DND-41 (cell line): Measurements from ENCODE around the gene ELMOD3.

Experiments used
- ATAC-seq: fragments of 200-7000 bp; cut with Tn5 transposase; 3 replicates; pipeline ENCODE4 v1.9.1; 2021; ENCODE audit warnings: low read depth; ENCODE audit not compliant: insufficient read depth
- DNase-seq: peaks from one replicate; pipeline ENCODE4 v3.0.0-alpha.2; 2020
- H2AFZ ChIP-seq: 2 replicates; pipeline ENCODE4 v1.6.0; 2012; ENCODE audit warnings: low read depth, low read length
- H3K27ac ChIP-seq: 2 replicates; pipeline ENCODE4 v1.5.1; 2012; ENCODE audit warnings: low read length, inconsistent platforms
- H3K27me3 ChIP-seq: fragments of 200-600 bp; sonication (generic); 2 replicates; pipeline ENCODE4 v1.6.0; 2012; ENCODE audit warnings: low read length, mild to moderate bottlenecking, inconsistent platforms; ENCODE audit not compliant: insufficient read depth, poor library complexity
- H3K36me3 ChIP-seq: 2 replicates; pipeline ENCODE4 v1.5.1; 2012; ENCODE audit warnings: low read length, inconsistent platforms; ENCODE audit not compliant: insufficient read depth
- H3K4me1 ChIP-seq: 2 replicates; pipeline ENCODE4 v1.5.1; 2012; ENCODE audit warnings: mild to moderate bottlenecking, low read length; ENCODE audit not compliant: insufficient read depth
- H3K4me2 ChIP-seq: 2 replicates; pipeline ENCODE4 v1.6.0; 2012; ENCODE audit warnings: mild to moderate bottlenecking, moderate library complexity, low read length, inconsistent platforms; ENCODE audit not compliant: insufficient read depth
- H3K4me3 ChIP-seq, 2 experiments: fragments of 200-600 bp in 1 of 2; shearing (Covaris generic) in 1 of 2; 2 replicates each; pipeline ENCODE4 v1.5.1; 2012 to 2016; ENCODE audit warnings: inconsistent platforms in 2 of 2, low read length in 2 of 2, mild to moderate bottlenecking in 2 of 2, low read depth in 1 of 2, moderate library complexity in 1 of 2
- H3K79me2 ChIP-seq: 2 replicates; pipeline ENCODE4 v1.6.0; 2012; ENCODE audit warnings: low read length, inconsistent platforms; ENCODE audit not compliant: insufficient read depth
- H3K9ac ChIP-seq: 2 replicates; pipeline ENCODE4 v1.6.0; 2012; ENCODE audit warnings: low read depth, mild to moderate bottlenecking, inconsistent platforms, low read length, moderate library complexity
- H3K9me3 ChIP-seq: 2 replicates; pipeline ENCODE4 v1.5.1; 2012; ENCODE audit warnings: low read length, moderate library complexity, mild to moderate bottlenecking, inconsistent platforms; ENCODE audit not compliant: insufficient read depth, severe bottlenecking
- H4K20me1 ChIP-seq: 2 replicates; pipeline ENCODE4 v1.6.0; 2012; ENCODE audit warnings: low read length; ENCODE audit not compliant: insufficient read depth
- EZH2 ChIP-seq: IDR thresholded peaks from 3 replicates; pipeline ENCODE4 v1.6.1; 2012; ENCODE audit warnings: borderline replicate concordance, low read depth, mild to moderate bottlenecking, moderate library complexity, low read length, inconsistent platforms; ENCODE audit not compliant: severe bottlenecking
- TF ChIP-seq, protein P1 (sequence below): IDR thresholded peaks from 2 replicates; pipeline ENCODE4 v1.5.1; 2012; ENCODE audit warnings: borderline replicate concordance, low read length, moderate library complexity, mild to moderate bottlenecking; ENCODE audit not compliant: poor library complexity, severe bottlenecking; ENCODE audit errors: extremely low read depth

Gene ELMOD3

DNA sequence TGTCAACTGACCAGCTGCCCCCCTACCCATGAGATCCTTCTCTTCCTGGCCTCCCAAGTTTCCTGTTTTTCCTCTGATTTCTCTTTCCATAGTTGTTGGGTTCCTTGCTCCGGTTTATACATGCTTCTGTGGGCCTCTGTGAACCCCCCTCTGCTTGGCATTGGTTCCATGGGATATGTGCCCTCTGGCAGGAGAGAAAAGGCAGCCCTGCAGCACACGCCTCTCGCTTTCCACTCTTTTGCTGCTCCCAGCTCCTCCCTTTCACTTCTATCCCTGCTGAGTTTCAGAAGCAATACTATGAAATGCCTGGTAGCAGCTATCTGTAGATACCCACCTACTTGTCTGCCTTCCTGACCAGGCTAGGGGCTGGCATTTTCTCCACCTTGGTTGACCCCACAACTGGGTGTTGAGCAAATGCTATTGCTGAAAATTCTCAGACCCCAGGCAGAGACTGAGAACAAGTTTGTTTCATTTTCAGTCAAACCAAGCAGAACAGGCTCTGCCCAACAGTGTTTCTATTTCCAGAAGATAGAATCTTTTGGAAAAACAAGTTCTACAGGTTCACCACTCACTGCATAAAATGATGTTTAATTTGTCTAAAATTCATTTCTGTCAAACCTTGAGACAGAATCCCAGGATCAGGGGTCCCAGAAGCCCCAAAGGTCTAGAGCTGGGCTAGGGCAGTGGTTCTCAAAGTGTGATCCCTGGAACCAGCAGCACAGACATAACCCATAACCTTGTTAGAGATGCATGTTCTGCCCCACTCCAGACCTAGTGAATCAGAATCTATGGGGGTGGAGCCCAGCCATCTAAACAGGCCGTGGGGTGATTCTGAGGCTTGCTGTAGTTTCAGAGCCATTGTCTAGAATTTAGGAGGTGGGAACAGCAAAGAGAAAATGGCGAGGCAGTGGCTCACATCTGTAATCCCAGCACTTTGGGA lies 42.2 kb downstream of the ELMOD3 start:
- peak overlapping the region; percentile 11; the same call in 1 of the 2 replicates for H3K27ac ChIP-seq
- H4K20me1 ChIP-seq, result no peaks in the 10 kb centered on the region
- DNase-seq, result no peak
- H3K9ac ChIP-seq, result no peak overlapping the region
- peaks cover 86% of the 10 kb centered on the region for H3K36me3 ChIP-seq
- peaks cover 9% of the 10 kb centered on the region for H3K79me2 ChIP-seq
- no peaks in the 10 kb centered on the region for H3K27me3 ChIP-seq
- TF ChIP-seq, protein P1, sequence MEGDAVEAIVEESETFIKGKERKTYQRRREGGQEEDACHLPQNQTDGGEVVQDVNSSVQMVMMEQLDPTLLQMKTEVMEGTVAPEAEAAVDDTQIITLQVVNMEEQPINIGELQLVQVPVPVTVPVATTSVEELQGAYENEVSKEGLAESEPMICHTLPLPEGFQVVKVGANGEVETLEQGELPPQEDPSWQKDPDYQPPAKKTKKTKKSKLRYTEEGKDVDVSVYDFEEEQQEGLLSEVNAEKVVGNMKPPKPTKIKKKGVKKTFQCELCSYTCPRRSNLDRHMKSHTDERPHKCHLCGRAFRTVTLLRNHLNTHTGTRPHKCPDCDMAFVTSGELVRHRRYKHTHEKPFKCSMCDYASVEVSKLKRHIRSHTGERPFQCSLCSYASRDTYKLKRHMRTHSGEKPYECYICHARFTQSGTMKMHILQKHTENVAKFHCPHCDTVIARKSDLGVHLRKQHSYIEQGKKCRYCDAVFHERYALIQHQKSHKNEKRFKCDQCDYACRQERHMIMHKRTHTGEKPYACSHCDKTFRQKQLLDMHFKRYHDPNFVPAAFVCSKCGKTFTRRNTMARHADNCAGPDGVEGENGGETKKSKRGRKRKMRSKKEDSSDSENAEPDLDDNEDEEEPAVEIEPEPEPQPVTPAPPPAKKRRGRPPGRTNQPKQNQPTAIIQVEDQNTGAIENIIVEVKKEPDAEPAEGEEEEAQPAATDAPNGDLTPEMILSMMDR, result no peak
- no peak for TF ChIP-seq EZH2
- no peaks in the 10 kb centered on the region for H3K9me3 ChIP-seq
- ATAC-seq, result no peak
- H3K4me3 ChIP-seq, result no peak overlapping the region
- H3K4me2 ChIP-seq, result no peak overlapping the region
- no peak overlapping the region for H2AFZ ChIP-seq
- no peaks in the 10 kb centered on the region for H3K4me1 ChIP-seq

DNA sequence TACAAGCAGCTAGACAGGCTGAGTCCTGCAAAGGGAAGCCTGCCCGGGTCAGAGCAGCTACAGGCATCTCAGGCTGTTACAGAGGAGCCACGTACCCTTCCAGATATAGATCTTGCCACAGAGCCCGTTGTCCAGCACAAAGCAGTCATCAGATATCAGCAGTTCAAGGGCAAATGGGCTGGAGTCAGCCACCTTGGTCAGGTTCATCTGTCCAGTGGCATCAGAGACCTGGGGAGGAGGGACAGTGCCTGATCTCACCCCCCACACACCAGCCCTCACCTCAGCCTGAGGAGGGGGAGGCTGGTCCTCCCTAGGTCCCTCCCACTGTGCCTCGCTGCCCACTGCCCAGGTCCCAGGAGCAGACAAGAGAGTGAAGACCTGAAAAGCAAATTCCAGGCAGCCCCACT lies 43.4 kb downstream of the ELMOD3 start:
- Histone ChIP-seq H3K36me3 (peaks cover 83% of the 10 kb centered on the region), H3K79me2 (peaks cover 20% of the 10 kb centered on the region), H3K4me1 (no peaks in the 10 kb centered on the region), H3K4me2 (no peak overlapping the region), H3K27me3 (no peaks in the 10 kb centered on the region), H3K9ac (no peak overlapping the region), H3K4me3 (no peak overlapping the region), H2AFZ (no peak overlapping the region), H3K9me3 (no peaks in the 10 kb centered on the region), H3K27ac (peak overlapping the region; percentile 35; the same call in 1 of the 2 replicates), H4K20me1 (no peaks in the 10 kb centered on the region)
- DNase-seq (no peak), ATAC-seq (no peak)
- TF ChIP-seq, protein P1, result no peak
- no peak for TF ChIP-seq EZH2

DNA sequence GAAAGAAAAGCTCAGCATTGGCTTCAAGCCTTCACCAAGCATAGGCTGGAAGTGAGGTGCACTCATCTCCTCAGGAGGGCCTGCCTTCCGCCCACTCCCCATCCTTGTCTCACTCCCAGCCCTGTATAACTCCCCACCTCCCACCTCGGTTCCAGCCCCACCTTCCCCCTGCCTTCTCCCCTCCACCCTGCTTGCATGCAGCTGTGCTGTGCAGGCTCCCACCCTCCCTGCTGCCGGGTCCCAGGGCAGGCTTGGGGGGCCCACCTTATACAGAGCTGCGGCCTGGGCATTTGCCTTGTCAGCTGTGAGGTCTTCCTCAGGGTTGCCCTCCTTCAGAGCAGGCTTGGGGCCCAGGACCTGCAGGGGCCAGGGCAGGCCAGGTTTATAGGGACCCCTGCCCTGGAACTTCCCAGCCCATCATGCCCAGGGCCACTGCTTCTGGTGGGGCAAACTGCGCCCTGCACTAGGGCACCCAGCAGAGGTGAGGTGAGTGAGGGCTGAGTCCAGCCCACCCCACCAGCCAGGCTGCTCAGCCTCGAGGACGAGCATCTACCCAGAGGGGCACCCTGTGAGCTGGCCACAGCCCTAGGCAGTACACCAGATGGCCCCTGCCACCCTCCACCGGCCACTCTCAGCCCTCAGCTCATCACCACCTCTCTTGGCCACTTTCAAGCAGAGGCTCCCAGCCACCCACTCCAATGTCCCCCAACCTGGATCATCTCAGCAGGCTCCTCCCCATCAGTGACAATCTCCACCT lies 44.0 kb downstream of the ELMOD3 start:
- TF ChIP-seq EZH2, result no peak
- TF ChIP-seq, protein P1, result no peak
- Histone ChIP-seq H3K27ac (peak overlapping the region; percentile 35; the same call in 1 of the 2 replicates), H3K36me3 (peaks cover 83% of the 10 kb centered on the region), H3K79me2 (peaks cover 27% of the 10 kb centered on the region), H2AFZ (no peak overlapping the region), H3K9ac (no peak overlapping the region), H4K20me1 (no peaks in the 10 kb centered on the region), H3K4me3 (no peak overlapping the region), H3K9me3 (no peaks in the 10 kb centered on the region), H3K4me1 (no peaks in the 10 kb centered on the region), H3K27me3 (no peaks in the 10 kb centered on the region), H3K4me2 (no peak overlapping the region)
- no peak for DNase-seq
- ATAC-seq, result 0 out of 3 replicates have a peak, but pooled peaks have one; percentile 13
